Measurements from ENCODE around the gene JARID2.

DNA sequence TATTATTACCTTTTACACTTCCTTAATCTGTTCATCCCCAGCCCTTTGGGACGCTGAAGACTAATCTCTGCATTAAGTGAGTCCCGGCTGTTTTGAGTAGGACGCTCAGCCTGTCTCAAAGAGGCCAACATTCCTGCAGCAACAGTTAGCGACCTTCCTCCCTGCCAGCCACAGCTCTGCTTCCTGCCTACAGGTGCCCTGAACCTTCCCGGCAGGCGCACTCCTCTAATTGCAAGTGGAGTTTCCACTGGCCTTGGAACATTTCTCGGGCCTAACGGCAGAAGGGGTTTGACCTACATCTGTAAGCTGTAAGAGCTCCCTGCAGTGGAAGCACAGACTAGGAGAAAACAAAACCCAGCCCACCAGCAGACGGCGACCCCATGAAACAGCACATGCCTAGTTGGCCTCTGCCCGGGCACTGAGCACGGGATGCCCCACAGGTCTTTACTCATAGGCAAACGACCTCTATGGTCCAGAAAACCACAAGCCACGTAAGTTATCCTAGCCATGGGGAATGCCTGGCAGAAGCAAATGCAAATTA, 279.1 kb downstream of the JARID2 start:
- TF ChIP-seq POLR2A (IDR thresholded peaks at IDR 0.05), result no peak
- TF ChIP-seq, protein P1, sequence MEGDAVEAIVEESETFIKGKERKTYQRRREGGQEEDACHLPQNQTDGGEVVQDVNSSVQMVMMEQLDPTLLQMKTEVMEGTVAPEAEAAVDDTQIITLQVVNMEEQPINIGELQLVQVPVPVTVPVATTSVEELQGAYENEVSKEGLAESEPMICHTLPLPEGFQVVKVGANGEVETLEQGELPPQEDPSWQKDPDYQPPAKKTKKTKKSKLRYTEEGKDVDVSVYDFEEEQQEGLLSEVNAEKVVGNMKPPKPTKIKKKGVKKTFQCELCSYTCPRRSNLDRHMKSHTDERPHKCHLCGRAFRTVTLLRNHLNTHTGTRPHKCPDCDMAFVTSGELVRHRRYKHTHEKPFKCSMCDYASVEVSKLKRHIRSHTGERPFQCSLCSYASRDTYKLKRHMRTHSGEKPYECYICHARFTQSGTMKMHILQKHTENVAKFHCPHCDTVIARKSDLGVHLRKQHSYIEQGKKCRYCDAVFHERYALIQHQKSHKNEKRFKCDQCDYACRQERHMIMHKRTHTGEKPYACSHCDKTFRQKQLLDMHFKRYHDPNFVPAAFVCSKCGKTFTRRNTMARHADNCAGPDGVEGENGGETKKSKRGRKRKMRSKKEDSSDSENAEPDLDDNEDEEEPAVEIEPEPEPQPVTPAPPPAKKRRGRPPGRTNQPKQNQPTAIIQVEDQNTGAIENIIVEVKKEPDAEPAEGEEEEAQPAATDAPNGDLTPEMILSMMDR (IDR thresholded peaks at IDR 0.05), result no peak

All from suprapubic skin (tissue), 3 donors.